Urothelium cell line (cell line): ENCODE results near the gene LILRB2.
"Not testable (repeated sequence)": the region's sequence is repeated elsewhere in the genome, so short reads cannot be mapped to it uniquely, and the experiment has no call there.

ENCODE experiments used
- DNase-seq: peaks from one replicate; pipeline ENCODE4 v3.0.0; 2011; ENCODE audit warnings: low spot score, mixed read lengths
- FAIRE-seq: peaks from 2 replicates; lab custom pipeline; 2011; peaks lifted over from hg19 to GRCh38; lab: Jason Lieb, UNC

LILRB2 gene

GRCh38 chr19:54307389-54308020, 26.6 kb upstream of the LILRB2 start:
- no peak for FAIRE-seq
- DNase-seq: no peak

GRCh38 chr19:54305141-54305540, 24.2 kb upstream of the LILRB2 start:
- FAIRE-seq: no peak

GRCh38 chr19:54302257-54302656, 21.3 kb upstream of the LILRB2 start:
- DNase-seq: no peak
- no peak for FAIRE-seq

More at GRCh38 chr19:54305141-54305540, 24.2 kb upstream of the LILRB2 start:
- DNase-seq: no peak

- no peak for FAIRE-seq
- no peak for DNase-seq
These were observed 18.6 kb upstream of the LILRB2 start for GRCh38 chr19:54299515-54299914.

- DNase-seq (no peak), FAIRE-seq (no peak)
These were observed 18.2 kb upstream of the LILRB2 start for GRCh38 chr19:54299126-54299498.

GRCh38 chr19:54298357-54299125, 17.6 kb upstream of the LILRB2 start:
- no peak for FAIRE-seq
- no peak for DNase-seq

- FAIRE-seq: no peak
- no peak for DNase-seq
These were observed 16.9 kb upstream of the LILRB2 start for GRCh38 chr19:54297759-54298305.

- DNase-seq (no peak), FAIRE-seq (no peak)
These were observed 13.6 kb upstream of the LILRB2 start for GRCh38 chr19:54294539-54294938.

- FAIRE-seq, DNase-seq: not testable (repeated sequence)
These were observed 8.2 kb upstream of the LILRB2 start for GRCh38 chr19:54289160-54289559.

GRCh38 chr19:54287456-54287855, 6.5 kb upstream of the LILRB2 start:
- DNase-seq (no peak), FAIRE-seq (no peak)

GRCh38 chr19:54286283-54286682, 5.4 kb upstream of the LILRB2 start:
- peak; percentile 62 for FAIRE-seq
- DNase-seq: not testable (repeated sequence)

- not testable (repeated sequence) for DNase-seq
- peak; percentile 80 for FAIRE-seq
These were observed 4.6 kb upstream of the LILRB2 start for GRCh38 chr19:54285427-54286056.

- FAIRE-seq (no peak), DNase-seq (no peak)
These were observed 2.0 kb upstream of the LILRB2 start for GRCh38 chr19:54282686-54283470.

GRCh38 chr19:54281729-54282075, 792 bp upstream of the LILRB2 start:
- FAIRE-seq: not testable (repeated sequence)

GRCh38 chr19:54280441-54280840, 469 bp downstream of the LILRB2 start:
- not testable (repeated sequence) for FAIRE-seq

More at GRCh38 chr19:54281729-54282075, 792 bp upstream of the LILRB2 start:
- not testable (repeated sequence) for DNase-seq

GRCh38 chr19:54280025-54280424, 885 bp downstream of the LILRB2 start:
- FAIRE-seq, DNase-seq: not testable (repeated sequence)

More at GRCh38 chr19:54280441-54280840, 469 bp downstream of the LILRB2 start:
- DNase-seq: not testable (repeated sequence)

- no peak for DNase-seq
- FAIRE-seq: no peak
These were observed 1.4 kb downstream of the LILRB2 start for GRCh38 chr19:54279406-54279962.

GRCh38 chr19:54278571-54279195, 2.2 kb downstream of the LILRB2 start:
- DNase-seq, FAIRE-seq: not testable (repeated sequence)

- not testable (repeated sequence) for FAIRE-seq, DNase-seq
These were observed 2.9 kb downstream of the LILRB2 start for GRCh38 chr19:54278056-54278455.
